Uterus (tissue), 4 donors: ENCODE measurements around the gene CCSER1. TPM values are rescaled to one million over a fixed set of nuclear protein-coding genes. Genes with fewer than 3 reads are reported as not detected.
A peak's percentile ranks its signal among the peaks of the same experiment; 100 is the strongest.

Experiments
- DNase-seq, 2 donors: peaks; one replicate each; pipeline ENCODE4 v3.0.0-alpha.2; 2019 to 2020
- H3K27ac ChIP-seq, 2 donors: fragments of 200-600 bp; sonication (generic); 1 replicate in 1 of 2; 2 replicates in 1 of 2; pipeline ENCODE4 v1.5.1; 2016 to 2018
- H3K27me3 ChIP-seq, 2 donors: fragments of 200-600 bp; sonication (generic); one replicate each; pipeline ENCODE4 v1.5.1; 2018 to 2019; ENCODE audit warnings: control low read depth in 1 of 2
- H3K36me3 ChIP-seq, 2 donors: fragments of 200-600 bp; sonication (generic); one replicate each; pipeline ENCODE4 v1.5.1; 2019; ENCODE audit warnings: control low read depth in 1 of 2
- H3K4me1 ChIP-seq, 2 donors: fragments of 200-600 bp; sonication (generic); one replicate each; pipeline ENCODE4 v1.5.1; 2018 to 2019; ENCODE audit warnings: control low read depth in 1 of 2
- H3K4me3 ChIP-seq, 2 donors: fragments of 200-600 bp; sonication (generic); 1 replicate in 1 of 2; 2 replicates in 1 of 2; pipeline ENCODE4 v1.5.1; 2018 to 2019; ENCODE audit warnings: mild to moderate bottlenecking in 1 of 2
- H3K9me3 ChIP-seq, 2 donors: fragments of 200-600 bp; sonication (generic); one replicate each; pipeline ENCODE4 v1.5.1; 2019; ENCODE audit warnings: control low read depth in 1 of 2
- CTCF ChIP-seq, 4 experiments: fragments of 200-600 bp in 2 of 4; fragments of 450-650 bp in 2 of 4; sonication (generic) in 2 of 4; IDR thresholded peaks; one replicate each; pipeline ENCODE4 v1.5.1; 2016 to 2019; ENCODE audit warnings: antibody characterized with exemption in 4 of 4, mild to moderate bottlenecking in 2 of 4, moderate library complexity in 1 of 4
- POLR2A ChIP-seq, 2 donors: fragments of 450-650 bp; IDR thresholded peaks; one replicate each; pipeline ENCODE4 v1.6.1; 2016; ENCODE audit warnings: antibody characterized with exemption in 2 of 2, mild to moderate bottlenecking in 1 of 2, moderate library complexity in 1 of 2
- intact Hi-C: fragments of 100-400 bp; cut with DNase I; formaldehyde crosslinking; loops from one replicate; pipeline ENCODE4 v1.15.1; 2023; ENCODE audit warnings: low total_unique reads
- total RNA-seq, 4 donors: library from RNA; depleted of rRNA in 3 of 4; stranded (reverse); fragments of >200 nt in 3 of 4; gene quantifications; one replicate each; pipeline versions ENCODE4 v1.1.0 to v1.2.4, GENCODE V29; 2014 to 2023
- donor health status: DM: yes; HTN: yes; CAD: no.

The CCSER1 gene
- total RNA-seq, 4 donors from 2014 or later: 2.8 to 54.7 (median 11.9) TPM

- H3K4me3 ChIP-seq: no peak overlapping the region
- intact Hi-C loops: no loop called here
- no peak for TF ChIP-seq CTCF (IDR thresholded peaks at IDR 0.05)
- TF ChIP-seq POLR2A (IDR thresholded peaks at IDR 0.05): no peak
Observed at GRCh38 chr4:90415116-90415515, 287.9 kb downstream of the CCSER1 start.

GRCh38 chr4:90419124-90419711 is 292.0 kb downstream of the CCSER1 start:
- H3K4me1 ChIP-seq: no peaks in the 10 kb centered on the region
- peak in 3 of 4 experiments; percentile 22 to 39 (median 35) for TF ChIP-seq CTCF (IDR thresholded peaks at IDR 0.05)
- TF ChIP-seq POLR2A (IDR thresholded peaks at IDR 0.05): no peak
- H3K4me3 ChIP-seq: no peak overlapping the region
- H3K27me3 ChIP-seq: no peaks in the 10 kb centered on the region
- no peaks in the 10 kb centered on the region for H3K36me3 ChIP-seq
- H3K27ac ChIP-seq: no peak overlapping the region
- H3K9me3 ChIP-seq: no peaks in the 10 kb centered on the region
- DNase-seq: no peak
- intact Hi-C loops: no loop called here

More at GRCh38 chr4:90415116-90415515, 287.9 kb downstream of the CCSER1 start:
- Histone ChIP-seq H3K4me1 (no peaks in the 10 kb centered on the region), H3K27me3 (no peaks in the 10 kb centered on the region), H3K36me3 (no peaks in the 10 kb centered on the region), H3K9me3 (no peaks in the 10 kb centered on the region), H3K27ac (no peak overlapping the region)
- no peak for DNase-seq

GRCh38 chr4:90421161-90421560 is 294.0 kb downstream of the CCSER1 start:
- H3K27me3 ChIP-seq: no peaks in the 10 kb centered on the region
- intact Hi-C loops: no loop called here
- H3K9me3 ChIP-seq: no peaks in the 10 kb centered on the region
- TF ChIP-seq POLR2A (IDR thresholded peaks at IDR 0.05): no peak
- no peak for TF ChIP-seq CTCF (IDR thresholded peaks at IDR 0.05)
- H3K4me1 ChIP-seq: no peaks in the 10 kb centered on the region
- no peak overlapping the region for H3K27ac ChIP-seq
- H3K4me3 ChIP-seq: no peak overlapping the region
- DNase-seq: no peak
- no peaks in the 10 kb centered on the region for H3K36me3 ChIP-seq

- H3K27ac ChIP-seq: no peak overlapping the region
- H3K9me3 ChIP-seq: no peaks in the 10 kb centered on the region
- no peaks in the 10 kb centered on the region for H3K27me3 ChIP-seq
- H3K4me3 ChIP-seq: no peak overlapping the region
- no peak for TF ChIP-seq CTCF (IDR thresholded peaks at IDR 0.05)
- TF ChIP-seq POLR2A (IDR thresholded peaks at IDR 0.05): no peak
- no peaks in the 10 kb centered on the region for H3K4me1 ChIP-seq
- H3K36me3 ChIP-seq: no peaks in the 10 kb centered on the region
- no peak for DNase-seq
- intact Hi-C loops: no loop called here
Observed at GRCh38 chr4:90425893-90426292, 298.7 kb downstream of the CCSER1 start.

GRCh38 chr4:90438522-90438921 is 311.3 kb downstream of the CCSER1 start:
- no peaks in the 10 kb centered on the region for H3K27me3 ChIP-seq
- TF ChIP-seq POLR2A (IDR thresholded peaks at IDR 0.05) (no peak), CTCF (IDR thresholded peaks at IDR 0.05) (no peak)
- H3K4me3 ChIP-seq: no peak overlapping the region
- no peaks in the 10 kb centered on the region for H3K9me3 ChIP-seq
- intact Hi-C loops: no loop called here
- DNase-seq: no peak
- H3K27ac ChIP-seq: no peak overlapping the region
- H3K4me1 ChIP-seq: no peaks in the 10 kb centered on the region
- H3K36me3 ChIP-seq: no peaks in the 10 kb centered on the region
